ENCODE results near the gene HSD17B2.

DNA sequence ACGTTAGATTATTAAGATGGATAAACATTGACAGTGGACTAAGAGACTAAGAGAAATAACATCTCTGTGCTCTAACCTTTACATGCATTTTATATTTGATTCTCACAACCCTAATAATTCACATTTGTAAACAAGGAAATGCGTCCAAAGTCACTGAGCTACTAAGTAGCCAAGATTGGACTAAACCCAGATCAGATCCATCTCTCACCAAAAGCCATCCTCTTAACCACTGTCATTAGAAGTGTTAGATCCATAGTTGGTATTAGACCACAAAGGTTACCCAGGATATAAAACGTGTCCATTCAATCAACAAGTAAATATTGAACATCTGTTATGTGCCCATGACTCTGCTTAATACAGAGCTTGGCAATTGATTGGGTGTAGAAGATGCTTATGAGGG is 5.2 kb downstream of the HSD17B2 start:
- TF ChIP-seq CTCF (IDR thresholded peaks at IDR 0.05): no peak
- no peak for TF ChIP-seq POLR2A (IDR thresholded peaks at IDR 0.05)

All from tibial nerve (tissue), 3 donors.